ENCODE data around the gene ECHS1. TPM values are rescaled to one million over a fixed set of nuclear protein-coding genes. Genes with fewer than 3 reads are reported as not detected.

Gene ECHS1
- total RNA-seq, 1 donor from 2014 or later: 44.8 TPM

- TF ChIP-seq, protein P1, sequence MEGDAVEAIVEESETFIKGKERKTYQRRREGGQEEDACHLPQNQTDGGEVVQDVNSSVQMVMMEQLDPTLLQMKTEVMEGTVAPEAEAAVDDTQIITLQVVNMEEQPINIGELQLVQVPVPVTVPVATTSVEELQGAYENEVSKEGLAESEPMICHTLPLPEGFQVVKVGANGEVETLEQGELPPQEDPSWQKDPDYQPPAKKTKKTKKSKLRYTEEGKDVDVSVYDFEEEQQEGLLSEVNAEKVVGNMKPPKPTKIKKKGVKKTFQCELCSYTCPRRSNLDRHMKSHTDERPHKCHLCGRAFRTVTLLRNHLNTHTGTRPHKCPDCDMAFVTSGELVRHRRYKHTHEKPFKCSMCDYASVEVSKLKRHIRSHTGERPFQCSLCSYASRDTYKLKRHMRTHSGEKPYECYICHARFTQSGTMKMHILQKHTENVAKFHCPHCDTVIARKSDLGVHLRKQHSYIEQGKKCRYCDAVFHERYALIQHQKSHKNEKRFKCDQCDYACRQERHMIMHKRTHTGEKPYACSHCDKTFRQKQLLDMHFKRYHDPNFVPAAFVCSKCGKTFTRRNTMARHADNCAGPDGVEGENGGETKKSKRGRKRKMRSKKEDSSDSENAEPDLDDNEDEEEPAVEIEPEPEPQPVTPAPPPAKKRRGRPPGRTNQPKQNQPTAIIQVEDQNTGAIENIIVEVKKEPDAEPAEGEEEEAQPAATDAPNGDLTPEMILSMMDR (IDR thresholded peaks at IDR 0.05; ENCODE audit: insufficient read depth, low read length, severe bottlenecking): no peak
- Histone ChIP-seq H3K27me3 (ENCODE audit: control insufficient read depth, insufficient read depth, low read length) (no peaks in the 10 kb centered on the region), H3K36me3 (ENCODE audit: control insufficient read depth, insufficient read depth, low read length) (peaks cover 1% of the 10 kb centered on the region), H3K4me3 (ENCODE audit: low read depth, low read length) (no peak overlapping the region)
- no peak for FAIRE-seq
- no peak for DNase-seq (ENCODE audit: low read depth)
Measured at GRCh38 chr10:133383551-133383950, 10.4 kb upstream of the ECHS1 start.

GRCh38 chr10:133381036-133381435 lies 7.9 kb upstream of the ECHS1 start:
- TF ChIP-seq, protein P1 (IDR thresholded peaks at IDR 0.05; ENCODE audit: insufficient read depth, low read length, severe bottlenecking): no peak
- Histone ChIP-seq H3K4me3 (ENCODE audit: low read depth, low read length) (no peak overlapping the region), H3K27me3 (ENCODE audit: control insufficient read depth, insufficient read depth, low read length) (no peaks in the 10 kb centered on the region), H3K36me3 (ENCODE audit: control insufficient read depth, insufficient read depth, low read length) (peaks cover 1% of the 10 kb centered on the region)
- FAIRE-seq (no peak), DNase-seq (ENCODE audit: low read depth) (no peak)

- peak overlapping the region; percentile 44 for H3K4me3 ChIP-seq (ENCODE audit: low read depth, low read length)
- no peak for DNase-seq (ENCODE audit: low read depth)
- TF ChIP-seq, protein P1 (IDR thresholded peaks at IDR 0.05; ENCODE audit: insufficient read depth, low read length, severe bottlenecking): no peak
- H3K36me3 ChIP-seq (ENCODE audit: control insufficient read depth, insufficient read depth, low read length): peaks cover 1% of the 10 kb centered on the region
- no peaks in the 10 kb centered on the region for H3K27me3 ChIP-seq (ENCODE audit: control insufficient read depth, insufficient read depth, low read length)
- FAIRE-seq: no peak
Measured at GRCh38 chr10:133379801-133380666, 6.9 kb upstream of the ECHS1 start.

GRCh38 chr10:133379152-133379800 lies 6.1 kb upstream of the ECHS1 start, which contains the start of gene PAOX:
Gene PAOX, plus strand, starts transcription at chr10:133379262. Its CDS starts 55 bp downstream, at chr10:133379317.
- H3K27me3 ChIP-seq (ENCODE audit: control insufficient read depth, insufficient read depth, low read length): no peaks in the 10 kb centered on the region
- H3K36me3 ChIP-seq (ENCODE audit: control insufficient read depth, insufficient read depth, low read length): peaks cover 1% of the 10 kb centered on the region
- peak within 1 kb of the TSS; percentile 68 for H3K4me3 ChIP-seq (ENCODE audit: low read depth, low read length)
- peak; percentile 55 for DNase-seq (ENCODE audit: low read depth)
- FAIRE-seq: no peak
- TF ChIP-seq, protein P1 (IDR thresholded peaks at IDR 0.05; ENCODE audit: insufficient read depth, low read length, severe bottlenecking): no peak

GRCh38 chr10:133378251-133379096 lies 5.3 kb upstream of the ECHS1 start:
- DNase-seq (ENCODE audit: low read depth) (peak; percentile 15), FAIRE-seq (no peak)
- peak overlapping the region; percentile 68 for H3K4me3 ChIP-seq (ENCODE audit: low read depth, low read length)
- TF ChIP-seq, protein P1 (IDR thresholded peaks at IDR 0.05; ENCODE audit: insufficient read depth, low read length, severe bottlenecking): no peak
- H3K36me3 ChIP-seq (ENCODE audit: control insufficient read depth, insufficient read depth, low read length): no peaks in the 10 kb centered on the region
- H3K27me3 ChIP-seq (ENCODE audit: control insufficient read depth, insufficient read depth, low read length): no peaks in the 10 kb centered on the region

Measured in bronchial epithelial cell (primary cell).